Activated T-helper 17 cell treated with anti-CD3 and anti-CD28 coated beads, Interleukin-2, amount 50 U/mL, for 72 hours (primary cell): Measurements from ENCODE around the gene PCDHGA9. TPM values are rescaled to one million over a fixed set of nuclear protein-coding genes. Genes with fewer than 3 reads are reported as not detected.
"Not testable (repeated sequence)": the region's sequence is repeated elsewhere in the genome, so short reads cannot be mapped to it uniquely, and the experiment has no call there.

Source experiments
- ATAC-seq: fragments of 150-1000 bp; cut with Tn5 transposase; replicated peaks from 2 replicates; pipeline ENCODE4 v1.10.0; 2021; ENCODE audit warnings: mild to moderate bottlenecking, moderate library complexity
- H3K27ac Mint-ChIP-seq: one replicate; pipeline ENCODE4 v1.8.0; 2022; ENCODE audit warnings: mixed read lengths
- H3K27me3 Mint-ChIP-seq: one replicate; pipeline ENCODE4 v1.8.0; 2022; ENCODE audit warnings: mixed read lengths
- H3K36me3 Mint-ChIP-seq: one replicate; pipeline ENCODE4 v1.8.0; 2022; ENCODE audit warnings: low read depth, mild to moderate bottlenecking, mixed read lengths
- H3K4me1 Mint-ChIP-seq: one replicate; pipeline ENCODE4 v1.8.0; 2022; ENCODE audit warnings: mixed read lengths
- H3K4me3 Mint-ChIP-seq: one replicate; pipeline ENCODE4 v1.8.0; 2022; ENCODE audit warnings: mild to moderate bottlenecking, mixed read lengths
- H3K9me3 Mint-ChIP-seq: one replicate; pipeline ENCODE4 v1.8.0; 2022; ENCODE audit warnings: mixed read lengths
- total RNA-seq, 2 donors: library from RNA; stranded (reverse); gene quantifications; one replicate each; pipeline ENCODE4 v1.2.3, GENCODE V29; 2022

Gene PCDHGA9
- total RNA-seq, 2 donors from 2014 or later = not detected

GRCh38 chr5:141373673-141374317 is 28.8 kb upstream of the PCDHGA9 start, which contains the start of gene PCDHGA6:
TSS of gene PCDHGA6 (plus strand) at chr5:141373891. CDS start at chr5:141374084, 193 bp downstream.
- Mint-ChIP-seq H3K4me1 (peaks cover 8% of the 10 kb centered on the region), H3K36me3 (no peaks in the 10 kb centered on the region), H3K4me3 (peak within 1 kb of the TSS; percentile 44), H3K27me3 (peaks cover 41% of the 10 kb centered on the region), H3K9me3 (peaks cover 8% of the 10 kb centered on the region), H3K27ac (no peak within 1 kb of the TSS)
- ATAC-seq = no peak

GRCh38 chr5:141374627-141375026 is 28.0 kb upstream of the PCDHGA9 start:
- H3K27ac Mint-ChIP-seq = no peak overlapping the region
- no peaks in the 10 kb centered on the region for H3K36me3 Mint-ChIP-seq
- no peak for ATAC-seq
- H3K27me3 Mint-ChIP-seq = peaks cover 41% of the 10 kb centered on the region
- peaks cover 8% of the 10 kb centered on the region for H3K9me3 Mint-ChIP-seq
- no peak overlapping the region for H3K4me3 Mint-ChIP-seq
- H3K4me1 Mint-ChIP-seq = peaks cover 8% of the 10 kb centered on the region

- not testable (repeated sequence) for H3K36me3 Mint-ChIP-seq, ATAC-seq, H3K9me3 Mint-ChIP-seq, H3K4me3 Mint-ChIP-seq, H3K27ac Mint-ChIP-seq, H3K4me1 Mint-ChIP-seq
- H3K27me3 Mint-ChIP-seq = peaks cover 38% of the 10 kb centered on the region
Measured at GRCh38 chr5:141375444-141376155, 27.0 kb upstream of the PCDHGA9 start.

GRCh38 chr5:141382469-141383294 is 19.9 kb upstream of the PCDHGA9 start, which contains the start of gene PCDHGA7:
TSS of gene PCDHGA7 (plus strand) at chr5:141382742. CDS start at chr5:141382900, 158 bp downstream.
- Mint-ChIP-seq H3K4me3 (peak within 1 kb of the TSS; percentile 45), H3K36me3 (peaks cover 5% of the 10 kb centered on the region), H3K27me3 (peaks cover 49% of the 10 kb centered on the region), H3K4me1 (no peaks in the 10 kb centered on the region), H3K27ac (no peak within 1 kb of the TSS), H3K9me3 (peaks cover 5% of the 10 kb centered on the region)
- ATAC-seq = no peak

- ATAC-seq = no peak
- Mint-ChIP-seq H3K9me3 (peaks cover 7% of the 10 kb centered on the region), H3K27ac (no peak overlapping the region), H3K4me1 (no peaks in the 10 kb centered on the region), H3K36me3 (peaks cover 6% of the 10 kb centered on the region), H3K4me3 (no peak overlapping the region), H3K27me3 (peaks cover 51% of the 10 kb centered on the region)
Measured at GRCh38 chr5:141383345-141383744, 19.2 kb upstream of the PCDHGA9 start.

GRCh38 chr5:141384471-141385267 is 17.9 kb upstream of the PCDHGA9 start:
- H3K9me3 Mint-ChIP-seq = peaks cover 14% of the 10 kb centered on the region
- H3K27ac Mint-ChIP-seq = no peak overlapping the region
- H3K36me3 Mint-ChIP-seq = peaks cover 11% of the 10 kb centered on the region
- no peak overlapping the region for H3K4me3 Mint-ChIP-seq
- no peaks in the 10 kb centered on the region for H3K4me1 Mint-ChIP-seq
- H3K27me3 Mint-ChIP-seq = peaks cover 54% of the 10 kb centered on the region
- ATAC-seq = no peak

GRCh38 chr5:141387557-141388311 is 14.8 kb upstream of the PCDHGA9 start, which contains the start of gene PCDHGB4:
TSS of gene PCDHGB4 (plus strand) at chr5:141387698. CDS start at chr5:141387885, 187 bp downstream.
- Mint-ChIP-seq H3K4me3 (peak within 1 kb of the TSS; percentile 22), H3K27me3 (peaks cover 60% of the 10 kb centered on the region), H3K9me3 (peaks cover 22% of the 10 kb centered on the region), H3K36me3 (peaks cover 12% of the 10 kb centered on the region)
- peak; percentile 48 for ATAC-seq
- H3K27ac Mint-ChIP-seq, H3K4me1 Mint-ChIP-seq: not testable (repeated sequence)

GRCh38 chr5:141388661-141389060 is 13.9 kb upstream of the PCDHGA9 start:
- ATAC-seq = no peak
- Mint-ChIP-seq H3K27me3 (peaks cover 59% of the 10 kb centered on the region), H3K9me3 (peaks cover 22% of the 10 kb centered on the region), H3K4me1 (no peaks in the 10 kb centered on the region), H3K4me3 (no peak overlapping the region), H3K27ac (no peak overlapping the region), H3K36me3 (peaks cover 10% of the 10 kb centered on the region)

- Mint-ChIP-seq H3K4me3 (no peak overlapping the region), H3K4me1 (no peaks in the 10 kb centered on the region), H3K9me3 (peaks cover 27% of the 10 kb centered on the region), H3K27ac (no peak overlapping the region), H3K36me3 (peaks cover 10% of the 10 kb centered on the region), H3K27me3 (peaks cover 59% of the 10 kb centered on the region)
- no peak for ATAC-seq
Measured at GRCh38 chr5:141389153-141390042, 13.2 kb upstream of the PCDHGA9 start.

GRCh38 chr5:141392429-141393198 is 10.0 kb upstream of the PCDHGA9 start, which contains the start of gene PCDHGA8:
TSS of gene PCDHGA8 (plus strand) at chr5:141392633. CDS start at chr5:141392814, 181 bp downstream.
- Mint-ChIP-seq H3K4me1 (no peaks in the 10 kb centered on the region), H3K36me3 (peaks cover 10% of the 10 kb centered on the region), H3K4me3 (no peak within 1 kb of the TSS), H3K9me3 (peaks cover 21% of the 10 kb centered on the region), H3K27ac (no peak within 1 kb of the TSS), H3K27me3 (peaks cover 54% of the 10 kb centered on the region)
- no peak for ATAC-seq

- Mint-ChIP-seq H3K4me1 (no peaks in the 10 kb centered on the region), H3K9me3 (peaks cover 21% of the 10 kb centered on the region), H3K36me3 (peaks cover 9% of the 10 kb centered on the region), H3K4me3 (no peak overlapping the region), H3K27me3 (peaks cover 52% of the 10 kb centered on the region), H3K27ac (no peak overlapping the region)
- ATAC-seq = no peak
Measured at GRCh38 chr5:141393267-141393666, 9.3 kb upstream of the PCDHGA9 start.
